NCI-H1417 treated with DMSO at 0.1 percent for 48 hours (cell line): ENCODE results near the gene C13orf46.

Source experiments
- DNase-seq: peaks from one replicate; lab custom pipeline; 2025; lab: John Stamatoyannopoulos, UW

C13orf46 gene

GRCh38 chr13:113938246-113938645 lies 35.6 kb downstream of the C13orf46 start:
- no peak for DNase-seq

- no peak for DNase-seq
These were observed 36.2 kb downstream of the C13orf46 start for GRCh38 chr13:113937527-113938180.

GRCh38 chr13:113937073-113937472 lies 36.8 kb downstream of the C13orf46 start:
- no peak for DNase-seq

- DNase-seq: no peak
These were observed 37.5 kb downstream of the C13orf46 start for GRCh38 chr13:113936166-113936965.

GRCh38 chr13:113935001-113935844 lies 38.7 kb downstream of the C13orf46 start:
- DNase-seq: no peak

- DNase-seq: no peak
These were observed 39.3 kb downstream of the C13orf46 start for GRCh38 chr13:113934576-113934975.

- DNase-seq: no peak
These were observed 40.0 kb downstream of the C13orf46 start for GRCh38 chr13:113933901-113934300.

GRCh38 chr13:113931841-113932459 lies 41.9 kb downstream of the C13orf46 start:
- DNase-seq: no peak

- no peak for DNase-seq
These were observed 42.9 kb downstream of the C13orf46 start for GRCh38 chr13:113930671-113931637.

GRCh38 chr13:113929628-113930615 lies 44.0 kb downstream of the C13orf46 start:
- DNase-seq: no peak

- DNase-seq: no peak
These were observed 44.9 kb downstream of the C13orf46 start for GRCh38 chr13:113928685-113929627.

GRCh38 chr13:113927661-113928581 lies 46.0 kb downstream of the C13orf46 start:
- DNase-seq: no peak

- no peak for DNase-seq
These were observed 46.8 kb downstream of the C13orf46 start for GRCh38 chr13:113926951-113927660.

GRCh38 chr13:113926301-113926761 lies 47.5 kb downstream of the C13orf46 start:
- no peak for DNase-seq

- DNase-seq: no peak
These were observed 49.5 kb downstream of the C13orf46 start for GRCh38 chr13:113924184-113924901.
